Stimulated activated CD4-positive, alpha-beta T cell treated with anti-CD3 and anti-CD28 coated beads, Interleukin-2, amount 100 ng/mL, for 24 hours (primary cell): ENCODE data around the gene KYAT1.

ENCODE experiments used
- DNase-seq, 2 donors: peaks; one replicate each; pipeline ENCODE4 v3.0.0-alpha.2; 2020

The KYAT1 gene

GRCh38 chr9:128835246-128836210 is 46.2 kb downstream of the KYAT1 start:
- no peak for DNase-seq

- no peak for DNase-seq
These were observed 48.1 kb downstream of the KYAT1 start for GRCh38 chr9:128833696-128834095.

GRCh38 chr9:128829477-128830251 is 52.1 kb downstream of the KYAT1 start, which contains the start of gene SPOUT1:
Gene SPOUT1 (minus strand): TSS chr9:128829794. CDS start chr9:128829780, 14 bp downstream.
- DNase-seq, result peak; percentile 94 to 96

GRCh38 chr9:128828719-128829452 is 52.9 kb downstream of the KYAT1 start:
- DNase-seq, result no peak

GRCh38 chr9:128828267-128828666 is 53.5 kb downstream of the KYAT1 start:
- DNase-seq, result no peak

GRCh38 chr9:128825923-128826700 is 55.6 kb downstream of the KYAT1 start:
- DNase-seq, result no peak

- no peak for DNase-seq
These were observed 56.8 kb downstream of the KYAT1 start for GRCh38 chr9:128824911-128825310.

- DNase-seq, result no peak
These were observed 57.8 kb downstream of the KYAT1 start for GRCh38 chr9:128823903-128824406.

GRCh38 chr9:128823362-128823902 is 58.3 kb downstream of the KYAT1 start:
- no peak for DNase-seq

- no peak for DNase-seq
These were observed 59.2 kb downstream of the KYAT1 start for GRCh38 chr9:128822407-128823042.

- DNase-seq, result no peak
These were observed 60.0 kb downstream of the KYAT1 start for GRCh38 chr9:128821584-128822406.

GRCh38 chr9:128820665-128821583 is 60.8 kb downstream of the KYAT1 start:
- DNase-seq, result no peak

- no peak for DNase-seq
These were observed 61.8 kb downstream of the KYAT1 start for GRCh38 chr9:128819716-128820664.

GRCh38 chr9:128818839-128819715 is 62.7 kb downstream of the KYAT1 start:
- peak; percentile 50 to 58 for DNase-seq

- DNase-seq, result peak; percentile 98 to 99
These were observed 63.5 kb downstream of the KYAT1 start, which contains the start of gene ENDOG for GRCh38 chr9:128818099-128818838. Gene ENDOG (plus strand): TSS chr9:128818500. CDS start chr9:128818685, 185 bp downstream.

- DNase-seq, result no peak
These were observed 70.9 kb downstream of the KYAT1 start for GRCh38 chr9:128810873-128811272.
